IMR-90 (cell line): ENCODE data around the gene GNAT1. TPM values are rescaled to one million over a fixed set of nuclear protein-coding genes. Genes with fewer than 3 reads are reported as not detected.

Source experiments
- ATAC-seq: fragments of 200-7000 bp; cut with Tn5 transposase; 2 replicates; pipeline ENCODE4 v1.9.1; 2020; ENCODE audit warnings: low read depth, mild to moderate bottlenecking, moderate library complexity
- BruUV-seq: library from RNA; stranded (reverse); fragments of 400-500 nt; replicated peaks from 2 replicates; lab custom pipeline; 2021; lab: Mats Ljungman, UMichigan
- CTCF ChIA-PET: fragments of 300-600 bp; formaldehyde crosslinking; extraction: SDS; loops from one replicate; lab custom pipeline; 2021; ENCODE audit warnings: antibody characterized with exemption; lab: Yijun Ruan, JAX
- POLR2A ChIA-PET: fragments of 300-600 bp; sonication (Branson Sonifier 250); formaldehyde crosslinking; loops from one replicate; lab custom pipeline; 2022; ENCODE audit warnings: antibody characterized with exemption; ENCODE audit not compliant: unreplicated experiment; lab: Charles Lee
- DNase-seq: peaks from one replicate; pipeline ENCODE4 v3.0.0; 2013
- H2AFZ ChIP-seq: replicated peaks from 2 replicates; pipeline ENCODE3; 2013; ENCODE audit warnings: low read length, mild to moderate bottlenecking; ENCODE audit not compliant: poor library complexity
- H2AK5ac ChIP-seq: 2 replicates; pipeline ENCODE4 v1.6.1; 2013; ENCODE audit warnings: low read depth, low read length, inconsistent platforms
- H2AK9ac ChIP-seq: replicated peaks from 2 replicates; pipeline ENCODE3; 2013; ENCODE audit warnings: mild to moderate bottlenecking, low read depth, low read length, moderate library complexity; ENCODE audit not compliant: poor library complexity
- H2BK120ac ChIP-seq: 2 replicates; pipeline ENCODE4 v1.6.1; 2013; ENCODE audit warnings: low read depth, low read length, inconsistent platforms
- H2BK15ac ChIP-seq: 3 replicates; pipeline ENCODE4 v1.6.1; 2013; ENCODE audit warnings: low read depth, low read length, inconsistent platforms
- H2BK20ac ChIP-seq: 2 replicates; pipeline ENCODE4 v1.6.1; 2013; ENCODE audit warnings: low read depth, mild to moderate bottlenecking, inconsistent platforms, low read length, moderate library complexity
- H2BK5ac ChIP-seq: 2 replicates; pipeline ENCODE4 v1.6.1; 2013; ENCODE audit warnings: mild to moderate bottlenecking, low read depth, low read length, inconsistent platforms; ENCODE audit not compliant: poor library complexity, severe bottlenecking
- H3K14ac ChIP-seq: replicated peaks from 2 replicates; pipeline ENCODE4 v1.6.1; 2013; ENCODE audit warnings: low read depth, low read length, inconsistent platforms
- H3K18ac ChIP-seq: 2 replicates; pipeline ENCODE4 v1.6.1; 2013; ENCODE audit warnings: low read depth, low read length, control low read depth
- H3K23ac ChIP-seq: 2 replicates; pipeline ENCODE4 v1.6.1; 2013; ENCODE audit warnings: low read depth, low read length, inconsistent platforms
- H3K27ac ChIP-seq: 2 replicates; pipeline ENCODE4 v1.5.1; 2013; ENCODE audit warnings: mild to moderate bottlenecking, control low read depth, low read length; ENCODE audit not compliant: insufficient read depth
- H3K27me3 ChIP-seq: 2 replicates; pipeline ENCODE4 v1.6.1; 2013; ENCODE audit warnings: low read length; ENCODE audit not compliant: control insufficient read depth, insufficient read depth
- H3K36me3 ChIP-seq: 2 replicates; pipeline ENCODE4 v1.6.1; 2013; ENCODE audit warnings: low read length, mixed read lengths; ENCODE audit not compliant: control insufficient read depth, insufficient read depth
- H3K4ac ChIP-seq: 2 replicates; pipeline ENCODE4 v1.6.1; 2013; ENCODE audit warnings: low read depth, low read length, inconsistent platforms
- H3K4me1 ChIP-seq: 2 replicates; pipeline ENCODE4 v1.6.1; 2013; ENCODE audit warnings: low read length, mixed read lengths; ENCODE audit not compliant: control insufficient read depth, insufficient read depth
- H3K4me2 ChIP-seq: 2 replicates; pipeline ENCODE4 v1.6.1; 2013; ENCODE audit warnings: low read depth, mild to moderate bottlenecking, control low read depth, low read length, moderate library complexity
- H3K4me3 ChIP-seq: 2 replicates; pipeline ENCODE4 v1.5.1; 2013; ENCODE audit warnings: low read depth, mild to moderate bottlenecking, control low read depth, low read length, moderate library complexity; ENCODE audit not compliant: insufficient read depth
- H3K56ac ChIP-seq: 2 replicates; pipeline ENCODE4 v1.6.1; 2013; ENCODE audit warnings: low read length, inconsistent platforms; ENCODE audit not compliant: insufficient read depth; ENCODE audit errors: extremely low read depth
- H3K79me1 ChIP-seq, 2 experiments: 2 replicates each; pipeline ENCODE4 v1.6.1; 2013; ENCODE audit warnings: low read length in 2 of 2, inconsistent platforms in 1 of 2, low read depth in 1 of 2
- H3K9ac ChIP-seq: 2 replicates; pipeline ENCODE4 v1.6.1; 2013; ENCODE audit warnings: low read depth, low read length, control low read depth
- H3K9me1 ChIP-seq: 2 replicates; pipeline ENCODE4 v1.6.1; 2013; ENCODE audit warnings: low read length, inconsistent platforms; ENCODE audit not compliant: insufficient read depth
- H3K9me3 ChIP-seq: 2 replicates; pipeline ENCODE4 v1.6.1; 2013; ENCODE audit warnings: low read length; ENCODE audit not compliant: control insufficient read depth, insufficient read depth
- H4K20me1 ChIP-seq: 2 replicates; pipeline ENCODE4 v1.6.1; 2013; ENCODE audit warnings: low read length, inconsistent platforms; ENCODE audit not compliant: insufficient read depth
- H4K5ac ChIP-seq: 2 replicates; pipeline ENCODE4 v1.6.1; 2013; ENCODE audit warnings: mild to moderate bottlenecking, low read depth, low read length, control low read depth
- H4K8ac ChIP-seq, 2 experiments: 2 replicates each; pipeline ENCODE4 v1.6.1; 2013; ENCODE audit warnings: low read depth in 2 of 2, low read length in 2 of 2, control low read depth in 1 of 2, inconsistent platforms in 1 of 2
- H4K91ac ChIP-seq: 2 replicates; pipeline ENCODE4 v1.6.1; 2013; ENCODE audit warnings: low read depth, low read length, inconsistent platforms; ENCODE audit not compliant: insufficient read depth
- BHLHE40 ChIP-seq: fragments of 150-350 bp; IDR thresholded peaks from 2 replicates; pipeline ENCODE4 v1.6.1; 2016; ENCODE audit warnings: mild to moderate bottlenecking, low read depth, low read length
- CHD1 ChIP-seq: IDR thresholded peaks from 2 replicates; pipeline ENCODE4 v1.6.1; 2012; ENCODE audit warnings: low read depth, low read length, improper control_type of control experiment
- MAFK ChIP-seq: IDR thresholded peaks from 2 replicates; pipeline ENCODE4 v1.6.1; 2012; ENCODE audit warnings: low read depth, low read length, improper control_type of control experiment
- MAZ ChIP-seq: IDR thresholded peaks from 2 replicates; pipeline ENCODE4 v1.6.1; 2012; ENCODE audit warnings: low read depth, mild to moderate bottlenecking, low read length, improper control_type of control experiment, moderate library complexity, borderline replicate concordance
- MXI1 ChIP-seq: IDR thresholded peaks from 2 replicates; pipeline ENCODE4 v1.6.1; 2012; ENCODE audit warnings: low read depth, mild to moderate bottlenecking, low read length, moderate library complexity, borderline replicate concordance
- POLR2A ChIP-seq: IDR thresholded peaks from 2 replicates; pipeline ENCODE4 v1.6.1; 2012; ENCODE audit warnings: mild to moderate bottlenecking, low read depth, low read length
- RAD21 ChIP-seq: IDR thresholded peaks from 2 replicates; pipeline ENCODE4 v1.6.1; 2012; ENCODE audit warnings: low read length, improper control_type of control experiment
- RCOR1 ChIP-seq: IDR thresholded peaks from 2 replicates; pipeline ENCODE4 v1.6.1; 2012; ENCODE audit warnings: mild to moderate bottlenecking, low read length, improper control_type of control experiment; ENCODE audit not compliant: insufficient replicate concordance
- RFX5 ChIP-seq: IDR thresholded peaks from 2 replicates; pipeline ENCODE4 v1.8.0; 2012; ENCODE audit warnings: low read depth, mild to moderate bottlenecking, low read length, moderate library complexity
- SMC3 ChIP-seq: fragments of 150-350 bp; IDR thresholded peaks from 2 replicates; pipeline ENCODE4 v1.6.1; 2016; ENCODE audit warnings: low read depth, mild to moderate bottlenecking, antibody characterized with exemption, low read length, moderate library complexity
- WGBS, 2 experiments: methylation state at CpG; one replicate each; pipeline versions ENCODE4 v1.1.5 to v1.1.7; 2013; ENCODE audit warnings: missing lambda C conversion rate in 2 of 2; ENCODE audit not compliant: insufficient read length in 1 of 2; ENCODE audit errors: extremely low coverage in 2 of 2; 5-methylcytosine and 5-hydroxymethylcytosine counted together
- dilution Hi-C: fragments of 300-500 bp; cut with HindIII; formaldehyde crosslinking; loops from one replicate; pipeline ENCODE4 v1.14.3; 2018; ENCODE audit warnings: low sequenced_read_pairs; ENCODE audit not compliant: unreplicated experiment
- in situ Hi-C: fragments of 300-500 bp; cut with MboI; formaldehyde crosslinking; loops from 3 replicates; pipeline ENCODE4 v1.14.3; 2019; ENCODE audit warnings: low sequenced_read_pairs, inconsistent platforms, mixed read lengths
- intact Hi-C: fragments of 100-400 bp; cut with micrococcal nuclease; formaldehyde crosslinking; loops from 2 replicates; pipeline ENCODE4 v1.10.0; 2022
- polyA plus RNA-seq, 3 experiments: library from polyadenylated mRNA; depleted of rRNA; stranded (reverse); fragments of >200 nt; gene quantifications; 2 replicates each; pipeline ENCODE4 v1.2.3, GENCODE V29; 2012; ENCODE audit warnings: low replicate concordance in 1 of 3
- total RNA-seq: library from RNA; depleted of rRNA; stranded (reverse); fragments of >200 nt; gene quantifications from 2 replicates; pipeline ENCODE4 v1.2.3, GENCODE V29; 2012
- TF ChIP-seq, protein P1 (sequence below): fragments of 150-350 bp; IDR thresholded peaks from 2 replicates; pipeline ENCODE4 v1.6.1; 2016; ENCODE audit warnings: low read depth, mild to moderate bottlenecking, low read length, moderate library complexity, borderline replicate concordance
- TF ChIP-seq, protein P2 (sequence below): conservative IDR thresholded peaks from 2 replicates; pipeline ENCODE4 v1.5.1; 2012; ENCODE audit warnings: mild to moderate bottlenecking, low read depth, low read length, improper control_type of control experiment
- TF ChIP-seq, protein P3 (sequence below): fragments of 150-350 bp; IDR thresholded peaks from 2 replicates; pipeline ENCODE4 v1.6.1; 2017; ENCODE audit warnings: mild to moderate bottlenecking, antibody characterized with exemption, low read length, low read depth

Gene GNAT1
- total and polyA plus RNA-seq, 2 of the 4 experiments (the other 2 are of a cell fraction), result not detected

DNA sequence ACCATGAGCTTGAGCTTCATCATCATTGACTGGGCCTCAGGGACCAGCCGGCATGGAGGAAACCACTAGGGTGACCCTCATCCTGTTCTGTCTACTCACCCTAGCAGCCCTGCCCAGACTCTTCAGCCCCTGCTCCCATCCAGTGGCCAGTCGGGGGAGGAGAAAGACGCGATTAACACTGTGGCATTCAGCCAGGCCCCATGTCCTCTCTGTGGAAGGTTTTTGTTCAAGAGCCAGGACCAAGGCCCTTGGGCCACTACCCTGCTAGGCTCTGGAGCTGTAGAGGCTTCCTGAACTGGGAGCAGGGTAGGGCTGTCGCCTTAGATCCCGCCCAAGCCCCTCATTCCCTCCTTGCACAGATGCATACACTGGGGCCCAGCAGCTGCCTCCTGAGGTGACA, 28.7 kb downstream of the GNAT1 start:
- no peaks in the 10 kb centered on the region for H3K9me3 ChIP-seq
- dilution Hi-C loops (no loop called here), in situ Hi-C loops (no loop called here), intact Hi-C loops (no loop called here)
- H3K27me3 ChIP-seq, result peaks cover 22% of the 10 kb centered on the region; the same call in 1 of the 2 replicates
- DNase-seq, result no peak
- H3K27ac ChIP-seq, result no peak overlapping the region
- H4K8ac ChIP-seq, result no peak overlapping the region
- no peak overlapping the region for H2AFZ ChIP-seq
- no peak overlapping the region for H2BK5ac ChIP-seq
- H4K91ac ChIP-seq, result no peak overlapping the region
- H3K9me1 ChIP-seq, result no peaks in the 10 kb centered on the region
- H4K5ac ChIP-seq, result no peak overlapping the region
- no peak overlapping the region for H3K4me2 ChIP-seq
- H3K4me1 ChIP-seq, result no peaks in the 10 kb centered on the region
- WGBS, 2 experiments, result no CpG with 5 or more reads among the region's 6 CpGs
- TF ChIP-seq, protein P1, sequence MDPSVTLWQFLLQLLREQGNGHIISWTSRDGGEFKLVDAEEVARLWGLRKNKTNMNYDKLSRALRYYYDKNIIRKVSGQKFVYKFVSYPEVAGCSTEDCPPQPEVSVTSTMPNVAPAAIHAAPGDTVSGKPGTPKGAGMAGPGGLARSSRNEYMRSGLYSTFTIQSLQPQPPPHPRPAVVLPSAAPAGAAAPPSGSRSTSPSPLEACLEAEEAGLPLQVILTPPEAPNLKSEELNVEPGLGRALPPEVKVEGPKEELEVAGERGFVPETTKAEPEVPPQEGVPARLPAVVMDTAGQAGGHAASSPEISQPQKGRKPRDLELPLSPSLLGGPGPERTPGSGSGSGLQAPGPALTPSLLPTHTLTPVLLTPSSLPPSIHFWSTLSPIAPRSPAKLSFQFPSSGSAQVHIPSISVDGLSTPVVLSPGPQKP, result no peak
- TF ChIP-seq, protein P2, sequence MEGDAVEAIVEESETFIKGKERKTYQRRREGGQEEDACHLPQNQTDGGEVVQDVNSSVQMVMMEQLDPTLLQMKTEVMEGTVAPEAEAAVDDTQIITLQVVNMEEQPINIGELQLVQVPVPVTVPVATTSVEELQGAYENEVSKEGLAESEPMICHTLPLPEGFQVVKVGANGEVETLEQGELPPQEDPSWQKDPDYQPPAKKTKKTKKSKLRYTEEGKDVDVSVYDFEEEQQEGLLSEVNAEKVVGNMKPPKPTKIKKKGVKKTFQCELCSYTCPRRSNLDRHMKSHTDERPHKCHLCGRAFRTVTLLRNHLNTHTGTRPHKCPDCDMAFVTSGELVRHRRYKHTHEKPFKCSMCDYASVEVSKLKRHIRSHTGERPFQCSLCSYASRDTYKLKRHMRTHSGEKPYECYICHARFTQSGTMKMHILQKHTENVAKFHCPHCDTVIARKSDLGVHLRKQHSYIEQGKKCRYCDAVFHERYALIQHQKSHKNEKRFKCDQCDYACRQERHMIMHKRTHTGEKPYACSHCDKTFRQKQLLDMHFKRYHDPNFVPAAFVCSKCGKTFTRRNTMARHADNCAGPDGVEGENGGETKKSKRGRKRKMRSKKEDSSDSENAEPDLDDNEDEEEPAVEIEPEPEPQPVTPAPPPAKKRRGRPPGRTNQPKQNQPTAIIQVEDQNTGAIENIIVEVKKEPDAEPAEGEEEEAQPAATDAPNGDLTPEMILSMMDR, result no peak
- TF ChIP-seq CHD1, result no peak
- TF ChIP-seq MAZ, result no peak
- TF ChIP-seq, protein P3, sequence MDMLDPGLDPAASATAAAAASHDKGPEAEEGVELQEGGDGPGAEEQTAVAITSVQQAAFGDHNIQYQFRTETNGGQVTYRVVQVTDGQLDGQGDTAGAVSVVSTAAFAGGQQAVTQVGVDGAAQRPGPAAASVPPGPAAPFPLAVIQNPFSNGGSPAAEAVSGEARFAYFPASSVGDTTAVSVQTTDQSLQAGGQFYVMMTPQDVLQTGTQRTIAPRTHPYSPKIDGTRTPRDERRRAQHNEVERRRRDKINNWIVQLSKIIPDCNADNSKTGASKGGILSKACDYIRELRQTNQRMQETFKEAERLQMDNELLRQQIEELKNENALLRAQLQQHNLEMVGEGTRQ, result no peak
- TF ChIP-seq MXI1, result no peak
- TF ChIP-seq POLR2A, result no peak
- no peak for TF ChIP-seq MAFK
- no peak for TF ChIP-seq BHLHE40
- no peak for TF ChIP-seq RAD21
- TF ChIP-seq SMC3, result no peak
- TF ChIP-seq RFX5, result no peak
- TF ChIP-seq RCOR1, result no peak
- H4K20me1 ChIP-seq, result no peaks in the 10 kb centered on the region
- ChIA-PET POLR2A (no interaction called here), CTCF (interaction anchor here (1.4 kb wide), 1 partner anchor 99 kb away, joined by 3 read pairs; no protein-coding TSS in a partner anchor)
- H3K23ac ChIP-seq, result no peak overlapping the region
- no peaks in the 10 kb centered on the region for H3K36me3 ChIP-seq
- no peak overlapping the region for H3K18ac ChIP-seq
- H3K4ac ChIP-seq, result no peak overlapping the region
- no peak overlapping the region for H2BK120ac ChIP-seq
- no peak overlapping the region for H3K14ac ChIP-seq
- no peak overlapping the region for H2AK5ac ChIP-seq
- no peak overlapping the region for H3K56ac ChIP-seq
- no peak overlapping the region for H3K4me3 ChIP-seq
- no peak overlapping the region for H2BK15ac ChIP-seq
- no peak overlapping the region for H2AK9ac ChIP-seq
- H3K9ac ChIP-seq, result no peak overlapping the region
- BruUV-seq, result no TSS peak
- H3K79me1 ChIP-seq, result no peaks in the 10 kb centered on the region
- no peak for ATAC-seq
- H2BK20ac ChIP-seq, result no peak overlapping the region
